Upper lobe of left lung (tissue), 4 donors: ENCODE data around the gene HACD1.

ENCODE experiments used
- POLR2A ChIP-seq, 4 donors: fragments of 450-650 bp; IDR thresholded peaks; one replicate each; pipeline ENCODE4 v1.5.1; 2016 to 2017; ENCODE audit warnings: antibody characterized with exemption in 4 of 4, mild to moderate bottlenecking in 2 of 4
- POLR2AphosphoS5 ChIP-seq, 2 donors: sonication (generic); formaldehyde crosslinking; IDR thresholded peaks; one replicate each; pipeline ENCODE4 v1.5.1; 2017; ENCODE audit warnings: antibody characterized with exemption in 2 of 2
- TF ChIP-seq, protein P1 (sequence below), 6 experiments: fragments of 450-650 bp in 4 of 6; fragments of 200-600 bp in 2 of 6; sonication (generic) in 2 of 6; IDR thresholded peaks; one replicate each; pipeline ENCODE4 v1.5.1; 2016 to 2019; ENCODE audit warnings: antibody characterized with exemption in 6 of 6

- TF ChIP-seq POLR2A (IDR thresholded peaks at IDR 0.05) (no peak), POLR2AphosphoS5 (IDR thresholded peaks at IDR 0.05) (no peak)
- TF ChIP-seq, protein P1, sequence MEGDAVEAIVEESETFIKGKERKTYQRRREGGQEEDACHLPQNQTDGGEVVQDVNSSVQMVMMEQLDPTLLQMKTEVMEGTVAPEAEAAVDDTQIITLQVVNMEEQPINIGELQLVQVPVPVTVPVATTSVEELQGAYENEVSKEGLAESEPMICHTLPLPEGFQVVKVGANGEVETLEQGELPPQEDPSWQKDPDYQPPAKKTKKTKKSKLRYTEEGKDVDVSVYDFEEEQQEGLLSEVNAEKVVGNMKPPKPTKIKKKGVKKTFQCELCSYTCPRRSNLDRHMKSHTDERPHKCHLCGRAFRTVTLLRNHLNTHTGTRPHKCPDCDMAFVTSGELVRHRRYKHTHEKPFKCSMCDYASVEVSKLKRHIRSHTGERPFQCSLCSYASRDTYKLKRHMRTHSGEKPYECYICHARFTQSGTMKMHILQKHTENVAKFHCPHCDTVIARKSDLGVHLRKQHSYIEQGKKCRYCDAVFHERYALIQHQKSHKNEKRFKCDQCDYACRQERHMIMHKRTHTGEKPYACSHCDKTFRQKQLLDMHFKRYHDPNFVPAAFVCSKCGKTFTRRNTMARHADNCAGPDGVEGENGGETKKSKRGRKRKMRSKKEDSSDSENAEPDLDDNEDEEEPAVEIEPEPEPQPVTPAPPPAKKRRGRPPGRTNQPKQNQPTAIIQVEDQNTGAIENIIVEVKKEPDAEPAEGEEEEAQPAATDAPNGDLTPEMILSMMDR (IDR thresholded peaks at IDR 0.05): no peak
Measured at GRCh38 chr10:17659365-17659764, 42.2 kb upstream of the HACD1 start.
